Measurements from ENCODE around the gene LTBR. TPM values are rescaled to one million over a fixed set of nuclear protein-coding genes. Genes with fewer than 3 reads are reported as not detected.

The LTBR gene
- polyA plus RNA-seq, 3 donors: 56.4 to 108 (median 60.6) TPM

GRCh38 chr12:6432991-6433390, 49.0 kb downstream of the LTBR start:
- no peak overlapping the region for H2AFZ ChIP-seq (ENCODE audit: insufficient read depth, low read depth, low read length, poor library complexity, severe bottlenecking)
- H3K27ac ChIP-seq (ENCODE audit: low read depth in 1 of 2, low read length in 2 of 2): no peak overlapping the region
- Mint-ChIP-seq H3K27ac (no peak overlapping the region), H3K4me3 (no peak overlapping the region), H3K9me3 (no peaks in the 10 kb centered on the region), H3K36me3 (no peaks in the 10 kb centered on the region), H3K27me3 (ENCODE audit: low read depth in 3 of 3) (peaks cover 0 to 6% (median 3%) of the 10 kb centered on the region in 3 donors), H3K4me1 (peaks cover 21% of the 10 kb centered on the region)
- TF ChIP-seq CTCF (IDR thresholded peaks at IDR 0.05): no peak
- 44% methylated on average over 4 of the region's 5 CpGs for WGBS (ENCODE audit: insufficient coverage)
- H4K20me1 ChIP-seq (ENCODE audit: insufficient read depth, low read length): no peaks in the 10 kb centered on the region
- no peak for DNase-seq
- intact Hi-C loops (cut with micrococcal nuclease): no loop called here
- no peak overlapping the region for H3K4me2 ChIP-seq (replicated peaks; ENCODE audit: extremely low read depth, low read length, poor library complexity, severe bottlenecking)
- H3K9me3 ChIP-seq (replicated peaks in 1 of 2; ENCODE audit: control insufficient read depth in 1 of 2, insufficient read depth in 1 of 2, low read length in 2 of 2): no peaks in the 10 kb centered on the region
- no peak overlapping the region for H3K9ac ChIP-seq (ENCODE audit: insufficient read depth, low read length, poor library complexity, severe bottlenecking)
- H3K27me3 ChIP-seq (ENCODE audit: control insufficient read depth in 2 of 2, insufficient read depth in 2 of 2, low read length in 2 of 2): no peaks in the 10 kb centered on the region
- peaks cover 18% of the 10 kb centered on the region in 2 donors for H3K4me1 ChIP-seq (ENCODE audit: control insufficient read depth in 1 of 2, insufficient read depth in 2 of 2, low read length in 2 of 2)
- no peaks in the 10 kb centered on the region for H3K36me3 ChIP-seq (replicated peaks in 1 of 2; ENCODE audit: control insufficient read depth in 1 of 2, insufficient read depth in 2 of 2, low read length in 2 of 2)
- no peak overlapping the region for H3K4me3 ChIP-seq (replicated peaks in 1 of 3; ENCODE audit: low read depth in 2 of 3, low read length in 3 of 3)
- H3K79me2 ChIP-seq (ENCODE audit: insufficient read depth, low read length): no peaks in the 10 kb centered on the region

GRCh38 chr12:6434205-6435140, 50.5 kb downstream of the LTBR start:
- Histone ChIP-seq H2AFZ (ENCODE audit: insufficient read depth, low read depth, low read length, poor library complexity, severe bottlenecking) (no peak overlapping the region), H3K4me1 (ENCODE audit: control insufficient read depth in 1 of 2, insufficient read depth in 2 of 2, low read length in 2 of 2) (peaks cover 18% of the 10 kb centered on the region in 2 donors), H3K4me3 (replicated peaks in 1 of 3; ENCODE audit: low read depth in 2 of 3, low read length in 3 of 3) (no peak overlapping the region), H3K4me2 (replicated peaks; ENCODE audit: extremely low read depth, low read length, poor library complexity, severe bottlenecking) (no peak overlapping the region), H3K36me3 (replicated peaks in 1 of 2; ENCODE audit: control insufficient read depth in 1 of 2, insufficient read depth in 2 of 2, low read length in 2 of 2) (no peaks in the 10 kb centered on the region), H3K9ac (ENCODE audit: insufficient read depth, low read length, poor library complexity, severe bottlenecking) (no peak overlapping the region), H3K9me3 (replicated peaks in 1 of 2; ENCODE audit: control insufficient read depth in 1 of 2, insufficient read depth in 1 of 2, low read length in 2 of 2) (no peaks in the 10 kb centered on the region), H4K20me1 (ENCODE audit: insufficient read depth, low read length) (no peaks in the 10 kb centered on the region), H3K79me2 (ENCODE audit: insufficient read depth, low read length) (no peaks in the 10 kb centered on the region), H3K27ac (ENCODE audit: low read depth in 1 of 2, low read length in 2 of 2) (no peak overlapping the region), H3K27me3 (ENCODE audit: control insufficient read depth in 2 of 2, insufficient read depth in 2 of 2, low read length in 2 of 2) (no peaks in the 10 kb centered on the region)
- no peak for DNase-seq
- 95% methylated on average over 13 of the region's 17 CpGs for WGBS (ENCODE audit: insufficient coverage)
- Mint-ChIP-seq H3K9me3 (no peaks in the 10 kb centered on the region), H3K4me1 (peaks cover 19% of the 10 kb centered on the region), H3K27me3 (ENCODE audit: low read depth in 3 of 3) (peaks cover 0 to 6% (median 3%) of the 10 kb centered on the region in 3 donors), H3K27ac (no peak overlapping the region), H3K36me3 (peaks cover 0 to 2% of the 10 kb centered on the region in 2 donors), H3K4me3 (no peak overlapping the region)
- intact Hi-C loops (cut with micrococcal nuclease): no loop called here
- no peak for TF ChIP-seq CTCF (IDR thresholded peaks at IDR 0.05)

Data from CD14-positive monocyte (primary cell).